Mucosa of descending colon (tissue), 3 donors: Measurements from ENCODE around the gene SNX14. TPM values are rescaled to one million over a fixed set of nuclear protein-coding genes. Genes with fewer than 3 reads are reported as not detected.
A peak's percentile ranks its signal among the peaks of the same experiment; 100 is the strongest.

Experiments
- ATAC-seq: fragments of 200-7000 bp; cut with Tn5 transposase; one replicate; pipeline ENCODE4 v1.9.1; 2020; ENCODE audit warnings: mild to moderate bottlenecking, moderate library complexity
- DNase-seq, 3 donors: peaks; one replicate each; pipeline ENCODE4 v3.0.0-alpha.2; 2020
- H3K36me3 ChIP-seq: fragments of 200-600 bp; one replicate; pipeline ENCODE4 v1.8.0; 2021; ENCODE audit warnings: low read depth, mild to moderate bottlenecking
- H3K4me1 ChIP-seq: fragments of 200-600 bp; one replicate; pipeline ENCODE4 v1.8.0; 2021; ENCODE audit warnings: low read depth, mild to moderate bottlenecking
- H3K4me3 ChIP-seq: fragments of 200-600 bp; one replicate; pipeline ENCODE4 v1.8.0; 2021; ENCODE audit warnings: mild to moderate bottlenecking
- H3K9me3 ChIP-seq: fragments of 200-600 bp; one replicate; pipeline ENCODE4 v1.8.0; 2021; ENCODE audit warnings: mild to moderate bottlenecking
- intact Hi-C, 2 donors: fragments of 100-400 bp; cut with DNase I in 1 of 2; cut with micrococcal nuclease in 1 of 2; formaldehyde crosslinking; loops; one replicate each; pipeline versions ENCODE4 v1.11.0 to v1.11.1; 2022; cut with DNase I, micrococcal nuclease
- total RNA-seq, 3 donors: library from RNA; stranded (reverse); fragmentation: NEBNext Ultra II Directional in 2 of 3; extraction: Animal tissue kit (Norgen Biotek cat#: 25700) in 2 of 3; gene quantifications; one replicate each; pipeline versions ENCODE4 v1.2.1 to v1.2.4, GENCODE V29; 2021 to 2023
- TF ChIP-seq, protein P1 (sequence below): fragments of 200-600 bp; IDR thresholded peaks from one replicate; pipeline ENCODE4 v1.8.0; 2022; ENCODE audit warnings: antibody characterized with exemption, mild to moderate bottlenecking
- donor health status: DM: no; HTN: no; CAD: no; lungs with moderate emphysema.
- donor health status: DM: no; HTN: no; CAD: no.
- donor health status: DM: no; HTN: yes; CAD: no.

SNX14 gene
- total RNA-seq, 3 donors from 2014 or later: 62.9 to 81.4 (median 71.0) TPM

DNA sequence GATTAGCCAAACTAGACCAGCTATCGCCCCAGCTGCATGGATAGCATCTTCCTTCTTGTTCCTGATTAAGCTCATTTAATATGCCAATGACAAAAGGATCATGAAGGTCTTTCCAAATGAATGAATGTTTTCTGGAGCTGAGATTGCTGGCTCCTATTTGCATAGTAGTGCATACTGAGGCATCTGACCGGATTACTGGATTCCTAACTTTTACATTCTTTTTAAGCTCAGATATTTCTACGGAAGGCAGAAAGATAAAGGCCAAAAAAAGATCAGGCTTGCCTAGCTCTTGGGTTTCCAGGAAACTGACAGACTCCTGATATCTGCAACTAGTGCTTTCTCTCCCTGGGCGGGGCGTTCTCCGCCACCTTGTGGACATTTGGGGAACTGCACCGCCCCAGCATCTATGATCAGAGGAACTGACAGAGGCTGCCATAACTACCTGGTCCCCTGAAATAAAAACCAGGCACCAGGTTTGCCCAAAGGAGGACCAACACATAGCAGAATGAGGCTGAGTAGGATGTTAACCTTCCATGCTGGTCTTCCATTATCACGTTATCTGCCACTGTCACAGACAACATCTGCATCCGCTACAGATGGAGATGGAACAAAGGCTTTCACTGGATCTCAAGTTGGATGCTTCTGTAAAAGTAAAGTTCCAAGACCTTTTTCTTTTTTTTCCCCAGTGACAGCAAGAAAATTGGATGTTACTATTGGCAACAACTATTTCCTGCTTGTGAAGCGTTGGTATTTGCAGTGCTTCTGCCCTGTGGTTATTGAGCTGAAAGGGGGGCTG is 110.6 kb downstream of the SNX14 start:
- ATAC-seq (peak; percentile 98), DNase-seq (peak; percentile 72 to 92 (median 90))
- Histone ChIP-seq H3K4me1 (no peaks in the 10 kb centered on the region), H3K36me3 (no peaks in the 10 kb centered on the region), H3K9me3 (no peaks in the 10 kb centered on the region), H3K4me3 (no peak overlapping the region)
- TF ChIP-seq, protein P1, sequence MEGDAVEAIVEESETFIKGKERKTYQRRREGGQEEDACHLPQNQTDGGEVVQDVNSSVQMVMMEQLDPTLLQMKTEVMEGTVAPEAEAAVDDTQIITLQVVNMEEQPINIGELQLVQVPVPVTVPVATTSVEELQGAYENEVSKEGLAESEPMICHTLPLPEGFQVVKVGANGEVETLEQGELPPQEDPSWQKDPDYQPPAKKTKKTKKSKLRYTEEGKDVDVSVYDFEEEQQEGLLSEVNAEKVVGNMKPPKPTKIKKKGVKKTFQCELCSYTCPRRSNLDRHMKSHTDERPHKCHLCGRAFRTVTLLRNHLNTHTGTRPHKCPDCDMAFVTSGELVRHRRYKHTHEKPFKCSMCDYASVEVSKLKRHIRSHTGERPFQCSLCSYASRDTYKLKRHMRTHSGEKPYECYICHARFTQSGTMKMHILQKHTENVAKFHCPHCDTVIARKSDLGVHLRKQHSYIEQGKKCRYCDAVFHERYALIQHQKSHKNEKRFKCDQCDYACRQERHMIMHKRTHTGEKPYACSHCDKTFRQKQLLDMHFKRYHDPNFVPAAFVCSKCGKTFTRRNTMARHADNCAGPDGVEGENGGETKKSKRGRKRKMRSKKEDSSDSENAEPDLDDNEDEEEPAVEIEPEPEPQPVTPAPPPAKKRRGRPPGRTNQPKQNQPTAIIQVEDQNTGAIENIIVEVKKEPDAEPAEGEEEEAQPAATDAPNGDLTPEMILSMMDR: peak; percentile 99
- intact Hi-C loops: loop anchor here (2.0 to 5.0 kb wide), 2 partner anchors 126 to 128 kb away; no protein-coding TSS in a partner anchor

DNA sequence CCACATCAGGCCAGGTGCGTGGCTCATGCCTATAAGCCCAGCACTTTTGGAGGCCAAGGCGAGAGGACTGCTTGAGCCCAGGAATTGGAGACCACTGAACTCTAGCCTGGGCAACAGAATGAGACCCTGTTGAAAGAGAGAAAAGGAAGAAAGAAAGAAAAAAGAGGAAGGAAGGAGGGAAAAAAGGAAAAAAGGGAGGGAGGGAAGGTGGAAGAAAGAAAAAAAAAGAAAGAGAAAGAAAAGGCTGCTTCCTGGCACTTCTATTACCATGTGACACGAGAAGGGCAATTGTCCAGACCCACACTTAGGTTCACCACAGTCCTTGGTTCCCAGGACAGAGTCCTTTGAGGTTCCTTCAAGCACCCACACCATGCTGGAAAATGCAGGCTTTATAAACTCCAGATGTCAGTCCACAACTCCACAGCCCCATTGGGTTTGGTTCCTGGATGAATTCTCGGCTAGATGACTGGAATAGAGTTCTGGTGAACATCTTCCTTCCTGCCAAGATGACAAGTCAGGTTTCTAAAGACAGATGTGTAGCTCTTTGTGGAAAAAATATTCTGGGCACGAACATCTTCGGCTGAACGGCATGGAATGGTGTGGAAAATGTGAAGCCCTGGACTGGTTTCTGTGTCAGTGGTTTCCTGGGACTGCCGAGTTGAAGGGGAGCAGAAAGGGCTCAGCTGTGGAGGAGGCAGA is 111.3 kb downstream of the SNX14 start:
- Histone ChIP-seq H3K4me1 (no peaks in the 10 kb centered on the region), H3K4me3 (no peak overlapping the region), H3K36me3 (no peaks in the 10 kb centered on the region), H3K9me3 (no peaks in the 10 kb centered on the region)
- TF ChIP-seq, protein P1: no peak
- DNase-seq: no peak
- intact Hi-C loops: loop anchor here (2.0 to 5.0 kb wide), 2 partner anchors 125 to 128 kb away; no protein-coding TSS in a partner anchor
- peak; percentile 15 for ATAC-seq

DNA sequence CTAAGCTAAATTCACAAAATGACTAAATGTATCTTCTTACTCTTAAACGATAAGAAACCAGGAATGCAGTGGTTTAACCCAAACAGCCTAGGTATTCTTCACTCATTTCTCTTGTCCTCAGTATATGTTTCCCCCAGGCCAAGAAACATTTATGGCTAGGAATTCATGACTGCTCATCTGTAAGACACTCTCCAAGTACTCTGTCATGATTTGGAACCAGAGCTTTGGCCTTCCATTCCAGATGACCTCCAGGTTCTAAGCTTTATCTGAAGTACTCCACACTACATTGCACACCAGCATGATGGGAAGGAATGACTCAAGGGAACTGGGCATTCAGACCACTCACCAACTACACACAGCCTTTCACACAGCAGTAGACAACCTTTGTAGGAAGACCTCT is 114.5 kb downstream of the SNX14 start:
- DNase-seq: no peak
- intact Hi-C loops: no loop called here
- TF ChIP-seq, protein P1: no peak
- H3K4me1 ChIP-seq: no peaks in the 10 kb centered on the region
- no peak for ATAC-seq
- no peaks in the 10 kb centered on the region for H3K36me3 ChIP-seq
- no peak overlapping the region for H3K4me3 ChIP-seq
- H3K9me3 ChIP-seq: no peaks in the 10 kb centered on the region

- Histone ChIP-seq H3K4me1 (no peaks in the 10 kb centered on the region), H3K4me3 (no peak overlapping the region), H3K36me3 (no peaks in the 10 kb centered on the region), H3K9me3 (no peaks in the 10 kb centered on the region)
- DNase-seq: no peak
- TF ChIP-seq, protein P1: no peak
- intact Hi-C loops: no loop called here
- ATAC-seq: no peak
Measured at GRCh38 chr6:85476532-85476931, 117.1 kb downstream of the SNX14 start.

GRCh38 chr6:85473748-85474147 is 119.9 kb downstream of the SNX14 start:
- no peak for DNase-seq
- no peak for ATAC-seq
- TF ChIP-seq, protein P1: no peak
- H3K4me3 ChIP-seq: no peak overlapping the region
- H3K36me3 ChIP-seq: no peaks in the 10 kb centered on the region
- intact Hi-C loops: no loop called here
- no peaks in the 10 kb centered on the region for H3K9me3 ChIP-seq
- H3K4me1 ChIP-seq: no peaks in the 10 kb centered on the region
